DND-41 (cell line): ENCODE data around the gene FBN3.
A peak's percentile ranks its signal among the peaks of the same experiment; 100 is the strongest.

Source experiments
- ATAC-seq: fragments of 200-7000 bp; cut with Tn5 transposase; 3 replicates; pipeline ENCODE4 v1.9.1; 2021; ENCODE audit warnings: low read depth; ENCODE audit not compliant: insufficient read depth
- DNase-seq: peaks from one replicate; pipeline ENCODE4 v3.0.0-alpha.2; 2020
- H2AFZ ChIP-seq: 2 replicates; pipeline ENCODE4 v1.6.0; 2012; ENCODE audit warnings: low read depth, low read length
- H3K27ac ChIP-seq: 2 replicates; pipeline ENCODE4 v1.5.1; 2012; ENCODE audit warnings: low read length, inconsistent platforms
- H3K27me3 ChIP-seq: fragments of 200-600 bp; sonication (generic); 2 replicates; pipeline ENCODE4 v1.6.0; 2012; ENCODE audit warnings: low read length, mild to moderate bottlenecking, inconsistent platforms; ENCODE audit not compliant: insufficient read depth, poor library complexity
- H3K36me3 ChIP-seq: 2 replicates; pipeline ENCODE4 v1.5.1; 2012; ENCODE audit warnings: low read length, inconsistent platforms; ENCODE audit not compliant: insufficient read depth
- H3K4me1 ChIP-seq: 2 replicates; pipeline ENCODE4 v1.5.1; 2012; ENCODE audit warnings: mild to moderate bottlenecking, low read length; ENCODE audit not compliant: insufficient read depth
- H3K4me2 ChIP-seq: 2 replicates; pipeline ENCODE4 v1.6.0; 2012; ENCODE audit warnings: mild to moderate bottlenecking, moderate library complexity, low read length, inconsistent platforms; ENCODE audit not compliant: insufficient read depth
- H3K4me3 ChIP-seq, 2 experiments: fragments of 200-600 bp in 1 of 2; shearing (Covaris generic) in 1 of 2; 2 replicates each; pipeline ENCODE4 v1.5.1; 2012 to 2016; ENCODE audit warnings: inconsistent platforms in 2 of 2, low read length in 2 of 2, mild to moderate bottlenecking in 2 of 2, low read depth in 1 of 2, moderate library complexity in 1 of 2
- H3K79me2 ChIP-seq: 2 replicates; pipeline ENCODE4 v1.6.0; 2012; ENCODE audit warnings: low read length, inconsistent platforms; ENCODE audit not compliant: insufficient read depth
- H3K9ac ChIP-seq: 2 replicates; pipeline ENCODE4 v1.6.0; 2012; ENCODE audit warnings: low read depth, mild to moderate bottlenecking, inconsistent platforms, low read length, moderate library complexity
- H3K9me3 ChIP-seq: 2 replicates; pipeline ENCODE4 v1.5.1; 2012; ENCODE audit warnings: low read length, moderate library complexity, mild to moderate bottlenecking, inconsistent platforms; ENCODE audit not compliant: insufficient read depth, severe bottlenecking
- H4K20me1 ChIP-seq: 2 replicates; pipeline ENCODE4 v1.6.0; 2012; ENCODE audit warnings: low read length; ENCODE audit not compliant: insufficient read depth
- CTCF ChIP-seq: IDR thresholded peaks from 2 replicates; pipeline ENCODE4 v1.5.1; 2012; ENCODE audit warnings: borderline replicate concordance, low read length, moderate library complexity, mild to moderate bottlenecking; ENCODE audit not compliant: poor library complexity, severe bottlenecking; ENCODE audit errors: extremely low read depth
- EZH2 ChIP-seq: IDR thresholded peaks from 3 replicates; pipeline ENCODE4 v1.6.1; 2012; ENCODE audit warnings: borderline replicate concordance, low read depth, mild to moderate bottlenecking, moderate library complexity, low read length, inconsistent platforms; ENCODE audit not compliant: severe bottlenecking

Gene FBN3

GRCh38 chr19:8086849-8087248 is 62.5 kb downstream of the FBN3 start:
- Histone ChIP-seq H3K79me2 (no peaks in the 10 kb centered on the region), H4K20me1 (no peaks in the 10 kb centered on the region), H2AFZ (no peak overlapping the region), H3K4me2 (no peak overlapping the region), H3K27me3 (no peaks in the 10 kb centered on the region), H3K27ac (no peak overlapping the region), H3K9ac (no peak overlapping the region), H3K36me3 (no peaks in the 10 kb centered on the region), H3K4me3 (no peak overlapping the region), H3K4me1 (no peaks in the 10 kb centered on the region), H3K9me3 (no peaks in the 10 kb centered on the region)
- ATAC-seq (no peak), DNase-seq (no peak)
- TF ChIP-seq CTCF = no peak
- no peak for TF ChIP-seq EZH2

- Histone ChIP-seq H3K79me2 (no peaks in the 10 kb centered on the region), H3K36me3 (no peaks in the 10 kb centered on the region), H3K9ac (no peak overlapping the region), H3K4me3 (no peak overlapping the region), H3K9me3 (no peaks in the 10 kb centered on the region), H4K20me1 (no peaks in the 10 kb centered on the region), H3K27ac (no peak overlapping the region), H2AFZ (no peak overlapping the region), H3K4me1 (no peaks in the 10 kb centered on the region), H3K27me3 (no peaks in the 10 kb centered on the region), H3K4me2 (no peak overlapping the region)
- ATAC-seq (no peak), DNase-seq (peak; percentile 13)
- TF ChIP-seq CTCF (no peak), EZH2 (no peak)
Observed at GRCh38 chr19:8085598-8086408, 63.6 kb downstream of the FBN3 start.

- no peaks in the 10 kb centered on the region for H3K36me3 ChIP-seq
- TF ChIP-seq EZH2 (no peak), CTCF (no peak)
- no peaks in the 10 kb centered on the region for H3K9me3 ChIP-seq
- DNase-seq (no peak), ATAC-seq (no peak)
- H4K20me1 ChIP-seq = no peaks in the 10 kb centered on the region
- no peaks in the 10 kb centered on the region for H3K4me1 ChIP-seq
- H3K9ac ChIP-seq = no peak overlapping the region
- no peaks in the 10 kb centered on the region for H3K27me3 ChIP-seq
- H3K27ac ChIP-seq = no peak overlapping the region
- no peaks in the 10 kb centered on the region for H3K79me2 ChIP-seq
- H3K4me3 ChIP-seq = no peak overlapping the region
- no peak overlapping the region for H3K4me2 ChIP-seq
- no peak overlapping the region for H2AFZ ChIP-seq
Observed at GRCh38 chr19:8084152-8084551, 65.2 kb downstream of the FBN3 start.

- no peaks in the 10 kb centered on the region for H4K20me1 ChIP-seq
- H3K4me2 ChIP-seq = no peak overlapping the region
- no peak overlapping the region for H2AFZ ChIP-seq
- no peak overlapping the region for H3K27ac ChIP-seq
- H3K36me3 ChIP-seq = no peaks in the 10 kb centered on the region
- H3K4me1 ChIP-seq = no peaks in the 10 kb centered on the region
- no peaks in the 10 kb centered on the region for H3K79me2 ChIP-seq
- ATAC-seq = no peak
- no peak overlapping the region for H3K9ac ChIP-seq
- DNase-seq = no peak
- H3K27me3 ChIP-seq = no peaks in the 10 kb centered on the region
- no peak overlapping the region for H3K4me3 ChIP-seq
- no peak for TF ChIP-seq CTCF
- TF ChIP-seq EZH2 = no peak
- H3K9me3 ChIP-seq = no peaks in the 10 kb centered on the region
Observed at GRCh38 chr19:8083141-8083540, 66.3 kb downstream of the FBN3 start.
